Caco-2 (cell line): ENCODE results near the gene PLA2G2F. TPM values are rescaled to one million over a fixed set of nuclear protein-coding genes. Genes with fewer than 3 reads are reported as not detected.

Experiments used
- BruUV-seq: library from RNA; stranded (reverse); fragments of 400-500 nt; replicated peaks from 2 replicates; lab custom pipeline; 2021; lab: Mats Ljungman, UMichigan
- CTCF ChIA-PET: fragments of 300-600 bp; sonication (Branson Sonifier 250); formaldehyde crosslinking; loops from one replicate; lab custom pipeline; 2022; ENCODE audit warnings: antibody characterized with exemption; lab: Charles Lee
- POLR2A ChIA-PET: fragments of 300-600 bp; sonication (Branson Sonifier 250); formaldehyde crosslinking; loops from one replicate; lab custom pipeline; 2022; ENCODE audit warnings: antibody characterized with exemption; lab: Charles Lee
- DNase-seq, 2 experiments: peaks; one replicate each; pipeline versions ENCODE4 v3.0.0 to v3.0.0-alpha.2; 2020 to 2022
- H3K27me3 ChIP-seq: replicated peaks from 2 replicates; pipeline ENCODE4 v1.6.0; 2011; ENCODE audit warnings: low read length; ENCODE audit not compliant: control insufficient read depth, insufficient read depth
- H3K36me3 ChIP-seq: 2 replicates; pipeline ENCODE4 v1.5.1; 2011; ENCODE audit warnings: low read length; ENCODE audit not compliant: control insufficient read depth, insufficient read depth
- H3K4me1 ChIP-seq: fragments of 250-450 bp; sonication (Bioruptor Pico); 2 replicates; pipeline ENCODE4 v1.5.1; 2020; ENCODE audit warnings: mild to moderate bottlenecking
- H3K4me3 ChIP-seq: 2 replicates; pipeline ENCODE4 v1.5.1; 2011; ENCODE audit warnings: low read depth, mild to moderate bottlenecking, control low read depth, low read length
- H3K9me3 ChIP-seq: fragments of 250-450 bp; sonication (Bioruptor Pico); 2 replicates; pipeline ENCODE4 v1.5.1; 2020; ENCODE audit warnings: mild to moderate bottlenecking, moderate library complexity
- H3K27ac Mint-ChIP-seq: one replicate; pipeline ENCODE4 v1.8.0; 2022; ENCODE audit warnings: mixed read lengths; ENCODE audit not compliant: unreplicated experiment
- H3K27me3 Mint-ChIP-seq: one replicate; pipeline ENCODE4 v1.8.0; 2022; ENCODE audit warnings: mixed read lengths; ENCODE audit not compliant: insufficient read depth, unreplicated experiment
- H3K36me3 Mint-ChIP-seq: one replicate; pipeline ENCODE4 v1.8.0; 2022; ENCODE audit warnings: mild to moderate bottlenecking, mixed read lengths; ENCODE audit not compliant: insufficient read depth, unreplicated experiment
- H3K4me1 Mint-ChIP-seq: one replicate; pipeline ENCODE4 v1.8.0; 2022; ENCODE audit warnings: low read depth, mixed read lengths; ENCODE audit not compliant: unreplicated experiment
- H3K4me3 Mint-ChIP-seq: one replicate; pipeline ENCODE4 v1.8.0; 2022; ENCODE audit warnings: mild to moderate bottlenecking, moderate library complexity, mixed read lengths; ENCODE audit not compliant: unreplicated experiment
- H3K9me3 Mint-ChIP-seq: one replicate; pipeline ENCODE4 v1.8.0; 2022; ENCODE audit warnings: mixed read lengths; ENCODE audit not compliant: unreplicated experiment
- intact Hi-C: fragments of 100-400 bp; cut with micrococcal nuclease; formaldehyde crosslinking; loops from one replicate; pipeline ENCODE4 v1.10.0; 2022; ENCODE audit not compliant: unreplicated experiment
- total RNA-seq: library from RNA; stranded (reverse); gene quantifications from 2 replicates; pipeline ENCODE4 v1.2.3, GENCODE V29; 2022
- TF ChIP-seq, protein P1 (sequence below), 2 experiments: fragments of 200-600 bp in 1 of 2; IDR thresholded peaks; 1 replicate in 1 of 2; 2 replicates in 1 of 2; pipeline versions ENCODE4 v1.5.1 to v1.8.0; 2011 to 2022; ENCODE audit warnings: antibody characterized with exemption in 1 of 2, control low read depth in 1 of 2, inconsistent platforms in 1 of 2, low read depth in 1 of 2, low read length in 1 of 2, mild to moderate bottlenecking in 1 of 2, moderate library complexity in 1 of 2; ENCODE audit not compliant: insufficient read depth in 1 of 2, severe bottlenecking in 1 of 2, unreplicated experiment in 1 of 2

PLA2G2F gene
- total RNA-seq, 1 experiment from 2014 or later = not detected

DNA sequence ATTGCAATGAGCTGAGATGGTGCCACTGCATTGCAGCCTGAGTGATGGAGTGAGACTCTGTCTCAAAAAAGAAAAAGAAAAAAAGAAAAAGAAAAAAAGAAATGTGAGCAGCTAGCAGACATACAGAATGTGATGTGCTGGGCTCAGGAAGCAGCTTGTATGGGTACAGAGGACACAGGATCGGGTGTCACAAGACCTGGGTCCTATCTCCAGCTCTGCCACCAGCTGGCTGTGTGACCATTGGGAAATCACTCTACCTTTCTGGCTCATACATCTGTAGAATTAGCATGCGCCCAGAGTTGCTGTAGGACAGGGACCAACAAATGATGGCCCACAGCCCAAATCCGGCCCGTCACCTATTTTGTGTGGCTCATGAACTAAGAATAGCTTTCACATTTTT, 50.5 kb downstream of the PLA2G2F start:
- Mint-ChIP-seq H3K4me1 (no peaks in the 10 kb centered on the region), H3K27me3 (peaks cover 9% of the 10 kb centered on the region), H3K4me3 (no peak overlapping the region), H3K27ac (no peak overlapping the region), H3K36me3 (no peaks in the 10 kb centered on the region), H3K9me3 (no peaks in the 10 kb centered on the region)
- no peaks in the 10 kb centered on the region for H3K9me3 ChIP-seq
- no peaks in the 10 kb centered on the region for H3K4me1 ChIP-seq
- TF ChIP-seq, protein P1, sequence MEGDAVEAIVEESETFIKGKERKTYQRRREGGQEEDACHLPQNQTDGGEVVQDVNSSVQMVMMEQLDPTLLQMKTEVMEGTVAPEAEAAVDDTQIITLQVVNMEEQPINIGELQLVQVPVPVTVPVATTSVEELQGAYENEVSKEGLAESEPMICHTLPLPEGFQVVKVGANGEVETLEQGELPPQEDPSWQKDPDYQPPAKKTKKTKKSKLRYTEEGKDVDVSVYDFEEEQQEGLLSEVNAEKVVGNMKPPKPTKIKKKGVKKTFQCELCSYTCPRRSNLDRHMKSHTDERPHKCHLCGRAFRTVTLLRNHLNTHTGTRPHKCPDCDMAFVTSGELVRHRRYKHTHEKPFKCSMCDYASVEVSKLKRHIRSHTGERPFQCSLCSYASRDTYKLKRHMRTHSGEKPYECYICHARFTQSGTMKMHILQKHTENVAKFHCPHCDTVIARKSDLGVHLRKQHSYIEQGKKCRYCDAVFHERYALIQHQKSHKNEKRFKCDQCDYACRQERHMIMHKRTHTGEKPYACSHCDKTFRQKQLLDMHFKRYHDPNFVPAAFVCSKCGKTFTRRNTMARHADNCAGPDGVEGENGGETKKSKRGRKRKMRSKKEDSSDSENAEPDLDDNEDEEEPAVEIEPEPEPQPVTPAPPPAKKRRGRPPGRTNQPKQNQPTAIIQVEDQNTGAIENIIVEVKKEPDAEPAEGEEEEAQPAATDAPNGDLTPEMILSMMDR (IDR thresholded peaks at IDR 0.05; ENCODE audit: insufficient read depth in 1 of 2, low read depth in 1 of 2, low read length in 1 of 2, severe bottlenecking in 1 of 2, unreplicated experiment in 1 of 2) = no peak
- H3K36me3 ChIP-seq = no peaks in the 10 kb centered on the region
- CTCF ChIA-PET = no interaction called here
- POLR2A ChIA-PET = no interaction called here
- DNase-seq = no peak
- intact Hi-C loops = no loop called here
- no peak overlapping the region for H3K4me3 ChIP-seq
- no TSS peak for BruUV-seq
- H3K27me3 ChIP-seq = no peaks in the 10 kb centered on the region

DNA sequence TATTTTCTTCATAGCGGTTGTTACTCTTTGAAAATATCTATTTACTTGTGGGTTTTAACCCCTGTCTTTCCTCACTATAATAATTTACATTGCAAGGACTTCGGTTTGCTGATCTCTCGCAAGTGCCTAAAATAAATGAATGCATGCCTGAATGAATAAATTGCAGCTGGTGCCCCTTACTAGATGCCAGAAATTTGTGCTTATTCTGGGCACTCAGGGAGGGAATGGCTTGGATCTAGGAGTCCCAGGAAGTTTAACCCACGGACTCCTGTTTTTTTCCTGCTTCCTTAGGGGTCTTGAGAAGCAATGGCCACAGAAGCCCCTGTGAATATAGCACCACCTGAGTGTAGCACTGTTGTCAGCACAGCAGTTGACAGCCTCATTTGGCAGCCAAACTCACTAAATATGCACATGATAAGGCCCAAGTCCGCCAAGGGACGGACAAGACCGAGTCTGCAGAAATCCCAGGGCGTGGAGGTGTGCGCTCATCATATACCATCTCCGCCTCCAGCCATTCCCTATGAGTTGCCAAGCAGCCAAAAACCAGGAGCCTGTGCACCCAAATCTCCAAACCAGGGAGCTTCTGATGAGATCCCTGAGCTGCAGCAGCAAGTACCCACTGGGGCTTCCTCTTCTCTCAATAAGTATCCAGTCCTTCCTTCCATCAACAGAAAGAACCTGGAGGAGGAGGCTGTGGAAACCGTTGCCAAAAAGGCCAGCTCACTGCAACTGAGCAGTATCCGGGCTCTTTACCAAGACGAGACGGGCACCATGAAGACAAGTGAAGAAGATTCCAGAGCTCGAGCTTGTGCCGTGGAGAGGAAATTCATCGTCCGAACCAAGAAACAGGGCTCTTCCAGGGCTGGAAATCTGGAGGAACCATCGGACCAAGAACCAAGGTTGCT, 51.4 kb downstream of the PLA2G2F start:
- Mint-ChIP-seq H3K4me1 (no peaks in the 10 kb centered on the region), H3K27me3 (peaks cover 12% of the 10 kb centered on the region), H3K4me3 (no peak overlapping the region), H3K27ac (no peak overlapping the region), H3K36me3 (no peaks in the 10 kb centered on the region), H3K9me3 (no peaks in the 10 kb centered on the region)
- ChIA-PET CTCF (no interaction called here), POLR2A (no interaction called here)
- Histone ChIP-seq H3K27me3 (no peaks in the 10 kb centered on the region), H3K4me1 (no peaks in the 10 kb centered on the region), H3K4me3 (no peak overlapping the region), H3K36me3 (no peaks in the 10 kb centered on the region), H3K9me3 (no peaks in the 10 kb centered on the region)
- TF ChIP-seq, protein P1 (IDR thresholded peaks at IDR 0.05; ENCODE audit: insufficient read depth in 1 of 2, low read depth in 1 of 2, low read length in 1 of 2, severe bottlenecking in 1 of 2, unreplicated experiment in 1 of 2) = no peak
- no peak for DNase-seq
- intact Hi-C loops = no loop called here
- BruUV-seq = no TSS peak

DNA sequence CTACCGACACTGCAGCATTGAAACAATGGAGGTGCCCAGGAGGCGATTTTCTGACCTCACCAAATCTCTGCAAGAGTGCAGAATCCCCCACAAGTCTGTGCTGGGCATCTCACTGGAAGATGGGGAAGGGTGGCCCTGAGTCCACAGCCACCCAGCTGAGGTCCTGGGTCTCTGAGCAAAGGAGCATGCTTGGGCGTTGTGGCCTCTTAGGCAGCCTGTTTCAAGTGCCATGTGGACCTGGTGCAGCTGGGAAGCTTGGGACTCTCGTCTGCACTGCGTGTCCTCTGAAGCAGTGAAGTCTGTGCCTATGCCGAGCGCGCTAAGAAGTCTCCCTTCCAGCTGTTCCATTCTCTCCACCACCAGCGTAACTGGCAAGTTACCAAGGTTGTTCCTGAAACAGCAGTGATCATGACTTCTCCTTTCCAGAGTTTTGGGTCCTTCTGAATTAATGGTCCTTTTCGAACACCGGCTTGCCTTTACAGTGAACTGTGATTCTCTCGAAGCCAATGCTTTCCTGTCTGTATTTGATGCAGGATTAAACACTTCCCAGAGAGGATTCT, 52.2 kb downstream of the PLA2G2F start:
- Histone ChIP-seq H3K36me3 (no peaks in the 10 kb centered on the region), H3K4me1 (no peaks in the 10 kb centered on the region), H3K4me3 (no peak overlapping the region), H3K9me3 (no peaks in the 10 kb centered on the region), H3K27me3 (no peaks in the 10 kb centered on the region)
- no peaks in the 10 kb centered on the region for H3K36me3 Mint-ChIP-seq
- CTCF ChIA-PET = no interaction called here
- DNase-seq = no peak
- intact Hi-C loops = no loop called here
- no TSS peak for BruUV-seq
- no peaks in the 10 kb centered on the region for H3K4me1 Mint-ChIP-seq
- no peak overlapping the region for H3K4me3 Mint-ChIP-seq
- H3K27me3 Mint-ChIP-seq = peaks cover 12% of the 10 kb centered on the region
- TF ChIP-seq, protein P1 (IDR thresholded peaks at IDR 0.05; ENCODE audit: insufficient read depth in 1 of 2, low read depth in 1 of 2, low read length in 1 of 2, severe bottlenecking in 1 of 2, unreplicated experiment in 1 of 2) = no peak
- POLR2A ChIA-PET = no interaction called here
- H3K27ac Mint-ChIP-seq = no peak overlapping the region
- H3K9me3 Mint-ChIP-seq = no peaks in the 10 kb centered on the region
